Liver (tissue), 9 donors: ENCODE measurements around the gene TWIST2. TPM values are rescaled to one million over a fixed set of nuclear protein-coding genes. Genes with fewer than 3 reads are reported as not detected.

Experiments used
- DNase-seq: peaks from one replicate; pipeline ENCODE4 v3.0.0-alpha.2; 2017; ENCODE audit warnings: low spot score
- H3K27ac ChIP-seq, 2 donors: one replicate each; pipeline ENCODE4 v1.7.0; 2013; ENCODE audit warnings: inconsistent platforms in 2 of 2, low read length in 2 of 2, control low read depth in 1 of 2, low read depth in 1 of 2, mild to moderate bottlenecking in 1 of 2
- H3K27me3 ChIP-seq, 4 donors: one replicate each; pipeline versions ENCODE4 v1.6.1 to v1.7.0; 2013; ENCODE audit warnings: low read length in 3 of 4, inconsistent platforms in 1 of 4, mild to moderate bottlenecking in 1 of 4, moderate library complexity in 1 of 4; ENCODE audit not compliant: control insufficient read depth in 4 of 4, insufficient read depth in 4 of 4
- H3K36me3 ChIP-seq, 4 donors: one replicate each; pipeline versions ENCODE4 v1.6.1 to v1.7.0; 2013; ENCODE audit warnings: low read length in 3 of 4, mild to moderate bottlenecking in 3 of 4, low read depth in 1 of 4, moderate library complexity in 1 of 4; ENCODE audit not compliant: control insufficient read depth in 4 of 4, insufficient read depth in 3 of 4
- H3K4me1 ChIP-seq, 4 donors: one replicate each; pipeline versions ENCODE4 v1.6.1 to v1.7.0; 2013; ENCODE audit warnings: low read length in 3 of 4, mild to moderate bottlenecking in 3 of 4, moderate library complexity in 1 of 4; ENCODE audit not compliant: control insufficient read depth in 4 of 4, insufficient read depth in 4 of 4
- H3K4me3 ChIP-seq, 3 donors: one replicate each; pipeline versions ENCODE4 v1.6.1 to v1.7.0; 2013; ENCODE audit warnings: low read length in 3 of 3, control low read depth in 1 of 3, low read depth in 1 of 3, mild to moderate bottlenecking in 1 of 3
- H3K9ac ChIP-seq, 2 donors: one replicate each; pipeline ENCODE4 v1.7.0; 2013; ENCODE audit warnings: low read length in 2 of 2, mild to moderate bottlenecking in 2 of 2, moderate library complexity in 2 of 2, control low read depth in 1 of 2, low read depth in 1 of 2
- H3K9me3 ChIP-seq, 4 donors: one replicate each; pipeline versions ENCODE4 v1.6.1 to v1.7.0; 2013; ENCODE audit warnings: low read length in 3 of 4; ENCODE audit not compliant: control insufficient read depth in 4 of 4
- ATF3 ChIP-seq: IDR thresholded peaks from 2 replicates; pipeline ENCODE4 v1.6.1; 2016; ENCODE audit warnings: antibody characterized with exemption
- CTCF ChIP-seq: fragments of 150-350 bp; IDR thresholded peaks from 2 replicates; pipeline ENCODE4 v1.5.1; 2017; ENCODE audit warnings: improper control_type of control experiment, low read depth, low read length; ENCODE audit not compliant: missing input control
- FOXA1 ChIP-seq: IDR thresholded peaks from 2 replicates; pipeline ENCODE4 v1.6.1; 2016; ENCODE audit warnings: antibody characterized with exemption
- GABPA ChIP-seq, 2 donors: IDR thresholded peaks in 1 of 2; conservative IDR thresholded peaks in 1 of 2; 2 replicates each; pipeline ENCODE4 v1.6.1; 2016; ENCODE audit warnings: antibody characterized with exemption in 2 of 2, mild to moderate bottlenecking in 1 of 2, moderate library complexity in 1 of 2
- HNF4A ChIP-seq, 2 donors: conservative IDR thresholded peaks; 2 replicates each; pipeline ENCODE4 v1.6.1; 2016; ENCODE audit warnings: antibody characterized with exemption in 2 of 2, mild to moderate bottlenecking in 2 of 2
- JUND ChIP-seq, 2 donors: IDR thresholded peaks; 2 replicates each; pipeline ENCODE4 v1.6.1; 2016; ENCODE audit warnings: antibody characterized with exemption in 2 of 2
- MAX ChIP-seq: IDR thresholded peaks from 2 replicates; pipeline ENCODE4 v1.6.1; 2016; ENCODE audit warnings: antibody characterized with exemption
- NR2F2 ChIP-seq: IDR thresholded peaks from 2 replicates; pipeline ENCODE4 v1.6.1; 2016; ENCODE audit warnings: antibody characterized with exemption
- RAD21 ChIP-seq, 2 donors: IDR thresholded peaks; 2 replicates each; pipeline ENCODE4 v1.6.1; 2016; ENCODE audit warnings: antibody characterized with exemption in 2 of 2, mild to moderate bottlenecking in 2 of 2
- REST ChIP-seq: IDR thresholded peaks from 2 replicates; pipeline ENCODE4 v1.6.1; 2016; ENCODE audit warnings: antibody characterized with exemption, mild to moderate bottlenecking
- SP1 ChIP-seq: IDR thresholded peaks from 2 replicates; pipeline ENCODE4 v1.6.1; 2018; ENCODE audit warnings: antibody characterized with exemption, mild to moderate bottlenecking
- YY1 ChIP-seq: IDR thresholded peaks from 2 replicates; pipeline ENCODE4 v1.6.1; 2016; ENCODE audit warnings: antibody characterized with exemption, mild to moderate bottlenecking
- ZBTB33 ChIP-seq: IDR thresholded peaks from 2 replicates; pipeline ENCODE4 v1.6.1; 2016; ENCODE audit warnings: antibody characterized with exemption
- WGBS: extraction: QIAGEN DNeasy Blood & Tissue Kit; methylation state at CpG from one replicate; pipeline ENCODE4 v1.1.7; 2013; 5-methylcytosine and 5-hydroxymethylcytosine counted together
- polyA plus RNA-seq, 2 donors: library from polyadenylated mRNA; stranded (reverse) in 1 of 2; unstranded in 1 of 2; fragments of 200-250 nt in 1 of 2; fragments of >200 nt in 1 of 2; fragmentation: Nextera tagmentation in 1 of 2; extraction: Ambion mirVana in 1 of 2; gene quantifications; one replicate each; pipeline versions ENCODE4 v1.2.1 to v1.2.3, GENCODE V29; 2013 to 2015
- total RNA-seq, 2 donors: library from RNA; depleted of rRNA; stranded (reverse); fragments of >200 nt; gene quantifications; one replicate each; pipeline ENCODE4 v1.2.3, GENCODE V29; 2014
- donor health status: healthy.
- donor health status: healthy.
- donor health status: healthy.
- donor health status: healthy.
- donor health status: healthy.

Gene TWIST2
- total and polyA plus RNA-seq, 4 donors = 0.17 to 0.20 (median 0.19) TPM; not detected in 1

- 91% methylated on average over 9 of the region's 9 CpGs for WGBS
- no peak for DNase-seq
- H3K4me3 ChIP-seq = no peak overlapping the region
- H3K27ac ChIP-seq = no peak overlapping the region
- no peaks in the 10 kb centered on the region for H3K4me1 ChIP-seq
- no peaks in the 10 kb centered on the region for H3K36me3 ChIP-seq
- H3K9ac ChIP-seq = no peak overlapping the region
- no peak for TF ChIP-seq REST
- TF ChIP-seq ATF3 = no peak
- no peak for TF ChIP-seq SP1
- TF ChIP-seq YY1 = no peak
- no peak for TF ChIP-seq MAX
- no peak for TF ChIP-seq NR2F2
- no peak for TF ChIP-seq FOXA1
- TF ChIP-seq HNF4A (conservative IDR thresholded peaks at IDR 0.05) = no peak
- no peak for TF ChIP-seq ZBTB33
- TF ChIP-seq JUND (IDR thresholded peaks at IDR 0.05) = no peak
- TF ChIP-seq GABPA (IDR thresholded peaks at IDR 0.05 in 1 of 2, conservative IDR thresholded peaks at IDR 0.05 in 1 of 2) = no peak
- TF ChIP-seq CTCF = no peak
- H3K27me3 ChIP-seq = no peaks in the 10 kb centered on the region
- H3K9me3 ChIP-seq = no peaks in the 10 kb centered on the region
Measured at GRCh38 chr2:238869293-238870124, 21.6 kb downstream of the TWIST2 start.

- no peak overlapping the region for H3K4me3 ChIP-seq
- no peak overlapping the region for H3K27ac ChIP-seq
- H3K27me3 ChIP-seq = no peaks in the 10 kb centered on the region
- no peak for DNase-seq
- H3K9me3 ChIP-seq = no peaks in the 10 kb centered on the region
- no peak for TF ChIP-seq YY1
- TF ChIP-seq RAD21 (IDR thresholded peaks at IDR 0.05) = no peak
- no peak for TF ChIP-seq NR2F2
- no peak for TF ChIP-seq ZBTB33
- TF ChIP-seq ATF3 = no peak
- TF ChIP-seq CTCF = no peak
- no peaks in the 10 kb centered on the region for H3K4me1 ChIP-seq
- no peaks in the 10 kb centered on the region for H3K36me3 ChIP-seq
- WGBS = 86% methylated on average over 3 of the region's 3 CpGs
- no peak overlapping the region for H3K9ac ChIP-seq
Measured at GRCh38 chr2:238870261-238870660, 22.4 kb downstream of the TWIST2 start.
